Right lung (tissue), 5 donors: ENCODE measurements around the gene NELL2. TPM values are rescaled to one million over a fixed set of nuclear protein-coding genes. Genes with fewer than 3 reads are reported as not detected.
"Not testable (repeated sequence)": the region's sequence is repeated elsewhere in the genome, so short reads cannot be mapped to it uniquely, and the experiment has no call there.

ENCODE experiments used
- DNase-seq, 2 donors: peaks; one replicate each; pipeline ENCODE4 v3.0.0-alpha.2; 2013
- polyA plus RNA-seq, 5 donors: library from polyadenylated mRNA; unstranded; fragments of 120-200 nt; gene quantifications; one replicate each; pipeline versions ENCODE4 v1.2.1 to v1.2.3, GENCODE V29; 2013; ENCODE audit warnings: inconsistent platforms in 1 of 5, low replicate concordance in 1 of 5; ENCODE audit not compliant: insufficient read length in 5 of 5, insufficient read depth in 1 of 5

Gene NELL2
- polyA plus RNA-seq, 5 donors, result 25.3 to 42.4 (median 31.4) TPM

- DNase-seq, result no peak
Measured at GRCh38 chr12:44779766-44780165, 96.3 kb downstream of the NELL2 start.

GRCh38 chr12:44778863-44779262 lies 97.3 kb downstream of the NELL2 start:
- DNase-seq, result no peak

GRCh38 chr12:44777044-44777443 lies 99.1 kb downstream of the NELL2 start:
- no peak for DNase-seq

- no peak for DNase-seq
Measured at GRCh38 chr12:44775901-44776300, 100.2 kb downstream of the NELL2 start.

- DNase-seq, result no peak
Measured at GRCh38 chr12:44774815-44775411, 101.2 kb downstream of the NELL2 start.

GRCh38 chr12:44771485-44772021 lies 104.6 kb downstream of the NELL2 start:
- no peak for DNase-seq

GRCh38 chr12:44765796-44766195 lies 110.3 kb downstream of the NELL2 start:
- DNase-seq, result no peak

- DNase-seq, result no peak
Measured at GRCh38 chr12:44763021-44763420, 113.1 kb downstream of the NELL2 start.

- no peak for DNase-seq
Measured at GRCh38 chr12:44759289-44759688, 116.8 kb downstream of the NELL2 start.

- DNase-seq, result no peak
Measured at GRCh38 chr12:44750468-44750867, 125.6 kb downstream of the NELL2 start.

- DNase-seq, result no peak
Measured at GRCh38 chr12:44749566-44749965, 126.5 kb downstream of the NELL2 start.

- DNase-seq, result no peak
Measured at GRCh38 chr12:44748950-44749468, 127.1 kb downstream of the NELL2 start.

- not testable (repeated sequence) for DNase-seq
Measured at GRCh38 chr12:44741292-44741980, 134.7 kb downstream of the NELL2 start.

GRCh38 chr12:44738051-44738450 lies 138.1 kb downstream of the NELL2 start:
- DNase-seq, result no peak

- no peak for DNase-seq
Measured at GRCh38 chr12:44728566-44728965, 147.5 kb downstream of the NELL2 start.

- DNase-seq, result no peak
Measured at GRCh38 chr12:44720265-44720664, 155.8 kb downstream of the NELL2 start.

GRCh38 chr12:44717612-44718011 lies 158.5 kb downstream of the NELL2 start:
- no peak for DNase-seq

GRCh38 chr12:44716711-44717110 lies 159.4 kb downstream of the NELL2 start:
- DNase-seq, result no peak

GRCh38 chr12:44711736-44712135 lies 164.4 kb downstream of the NELL2 start:
- no peak for DNase-seq

GRCh38 chr12:44709166-44709565 lies 166.9 kb downstream of the NELL2 start:
- no peak for DNase-seq

GRCh38 chr12:44708218-44708617 lies 167.9 kb downstream of the NELL2 start:
- DNase-seq, result no peak

- no peak for DNase-seq
Measured at GRCh38 chr12:44703182-44703910, 172.8 kb downstream of the NELL2 start.

- peak; percentile 64 to 68 for DNase-seq
Measured at GRCh38 chr12:44697511-44697910, 178.6 kb downstream of the NELL2 start.
